HG03175 (cell line): ENCODE data around the gene ACVR1.
"Not testable (repeated sequence)": the region's sequence is repeated elsewhere in the genome, so short reads cannot be mapped to it uniquely, and the experiment has no call there.

Experiments used
- ATAC-seq: cut with Tn5 transposase; IDR thresholded peaks from one replicate; pipeline ENCODE4 v1.9.1; 2021; ENCODE audit warnings: mild to moderate bottlenecking, moderate library complexity; ENCODE audit not compliant: unreplicated experiment

Gene ACVR1

GRCh38 chr2:157764386-157764785 is 111.7 kb downstream of the ACVR1 start:
- ATAC-seq, result no peak

GRCh38 chr2:157761520-157761919 is 114.6 kb downstream of the ACVR1 start:
- ATAC-seq, result no peak

DNA sequence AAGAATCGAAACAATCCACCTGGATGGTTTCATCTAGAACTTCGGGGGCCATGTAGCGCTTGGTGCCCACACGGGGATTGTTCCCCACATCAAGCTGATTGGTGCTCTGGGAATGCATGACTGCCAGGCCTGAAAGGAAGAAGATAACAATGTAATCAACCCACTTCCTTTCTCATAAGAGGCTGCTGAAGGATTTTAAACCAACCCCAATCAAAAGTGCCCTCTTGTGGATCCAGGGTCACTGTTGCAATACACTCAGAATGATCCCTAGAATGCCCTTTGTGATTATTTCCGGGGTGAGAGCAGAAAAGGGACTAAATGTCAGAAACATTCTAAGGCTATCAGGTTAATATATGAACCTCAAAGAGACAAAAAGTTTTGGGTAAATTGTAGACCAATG is 115.2 kb downstream of the ACVR1 start:
- ATAC-seq, result no peak

GRCh38 chr2:157759855-157760254 is 116.3 kb downstream of the ACVR1 start:
- no peak for ATAC-seq

- ATAC-seq, result no peak
Measured at GRCh38 chr2:157758586-157758985, 117.5 kb downstream of the ACVR1 start.

GRCh38 chr2:157757500-157757899 is 118.6 kb downstream of the ACVR1 start:
- no peak for ATAC-seq

DNA sequence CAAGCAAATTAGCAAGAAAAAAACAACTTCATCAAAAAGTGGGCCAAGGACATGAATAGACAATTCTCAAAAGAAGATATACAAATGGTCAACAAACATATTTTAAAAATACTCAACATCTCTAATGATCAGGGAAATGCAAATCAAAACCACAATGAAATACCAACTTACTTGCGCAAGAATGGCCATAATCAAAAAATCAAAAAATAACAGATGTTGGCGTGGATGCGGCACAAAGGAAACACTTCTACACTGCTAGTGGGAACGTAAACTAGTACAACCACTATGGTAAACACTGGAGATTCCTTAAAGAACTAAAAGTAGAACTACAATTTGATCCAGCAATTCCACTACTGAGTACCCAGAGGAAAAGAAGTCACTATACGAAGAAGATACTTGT is 119.7 kb downstream of the ACVR1 start:
- not testable (repeated sequence) for ATAC-seq

GRCh38 chr2:157751462-157752058 is 124.6 kb downstream of the ACVR1 start:
- ATAC-seq, result peak; percentile 54

- ATAC-seq, result no peak
Measured at GRCh38 chr2:157749684-157750083, 126.4 kb downstream of the ACVR1 start.

GRCh38 chr2:157748371-157749142 is 127.6 kb downstream of the ACVR1 start:
- ATAC-seq, result no peak

- ATAC-seq, result no peak
Measured at GRCh38 chr2:157747695-157748370, 128.3 kb downstream of the ACVR1 start.

- ATAC-seq, result no peak
Measured at GRCh38 chr2:157747280-157747679, 128.8 kb downstream of the ACVR1 start.

- no peak for ATAC-seq
Measured at GRCh38 chr2:157746234-157746950, 129.7 kb downstream of the ACVR1 start.

DNA sequence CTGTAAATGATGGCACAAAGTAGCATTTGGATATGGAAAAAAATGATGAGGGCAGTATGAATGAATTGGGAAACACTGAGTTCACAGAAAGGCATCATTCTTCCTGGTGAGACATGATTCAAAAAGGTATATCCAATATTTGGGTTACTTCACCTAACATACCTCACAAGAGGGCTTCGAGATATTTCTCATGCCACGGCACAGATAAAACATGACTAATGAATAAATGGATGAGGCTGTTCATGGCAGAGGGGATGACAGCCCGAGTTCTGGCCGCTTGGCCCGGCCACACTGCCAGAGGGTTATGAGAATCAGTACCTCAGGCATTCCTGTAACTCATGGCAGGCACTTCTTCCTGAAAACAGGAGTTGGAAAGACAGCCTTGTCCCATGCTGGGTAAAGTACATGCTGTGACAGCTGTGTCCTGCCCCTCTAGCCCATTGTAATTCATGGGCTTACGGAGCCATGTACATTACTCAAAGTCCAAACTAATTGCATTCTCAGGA is 131.5 kb downstream of the ACVR1 start:
- ATAC-seq, result no peak

GRCh38 chr2:157743051-157743450 is 133.1 kb downstream of the ACVR1 start:
- peak; percentile 83 for ATAC-seq

DNA sequence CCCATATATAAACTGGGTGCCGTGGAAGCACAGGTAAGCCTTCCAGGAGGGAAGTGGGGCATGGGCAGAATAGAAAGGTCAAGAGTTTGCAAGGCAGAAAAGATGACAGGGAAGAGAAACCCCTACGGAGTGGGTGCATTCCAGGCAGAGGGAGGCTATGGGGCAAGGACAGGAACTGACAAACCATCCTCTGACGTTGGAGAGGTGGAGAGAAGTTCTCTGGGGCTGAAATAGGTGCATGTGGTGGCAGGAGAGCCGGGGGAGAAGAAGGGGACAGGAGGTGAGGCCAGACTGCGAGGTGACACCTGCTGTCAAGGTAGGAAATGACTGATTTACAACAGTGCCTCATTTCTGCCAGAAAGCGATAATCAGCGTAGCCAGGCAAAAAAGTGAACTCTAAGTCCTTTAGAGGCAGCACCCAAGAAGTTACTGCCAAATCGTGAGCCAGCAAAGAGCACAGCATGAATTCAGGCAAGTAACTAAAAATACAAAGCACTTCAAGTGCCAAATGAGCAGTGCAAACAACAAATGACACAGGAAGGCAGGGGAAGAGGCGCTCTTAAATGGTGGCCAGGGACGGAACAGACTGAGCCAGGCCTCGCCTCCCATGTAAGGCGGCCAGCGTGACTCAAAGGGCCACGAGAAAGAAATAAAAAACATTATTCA is 134.2 kb downstream of the ACVR1 start:
- ATAC-seq, result no peak

- no peak for ATAC-seq
Measured at GRCh38 chr2:157737656-157738055, 138.5 kb downstream of the ACVR1 start.

GRCh38 chr2:157735532-157735931 is 140.6 kb downstream of the ACVR1 start:
- no peak for ATAC-seq

DNA sequence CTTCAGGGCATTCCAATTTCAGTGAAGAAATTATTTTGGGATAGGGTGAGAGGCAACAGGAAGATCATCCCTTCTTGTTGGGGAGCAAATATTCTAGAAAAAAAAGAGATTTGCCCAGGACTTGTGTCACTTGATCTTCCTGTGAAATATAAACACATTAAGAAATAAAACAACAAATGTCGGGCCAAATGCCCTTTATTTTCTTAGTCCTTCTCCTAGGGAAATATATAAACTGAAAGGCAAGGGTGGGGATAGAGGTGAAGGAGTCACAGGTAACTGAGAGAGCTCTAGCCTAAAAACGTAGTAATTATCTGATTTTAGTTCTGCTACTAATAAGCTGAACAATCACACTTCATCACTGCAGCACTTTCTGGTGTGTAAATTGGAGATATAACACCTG is 142.9 kb downstream of the ACVR1 start:
- no peak for ATAC-seq

- ATAC-seq, result no peak
Measured at GRCh38 chr2:157732596-157732995, 143.5 kb downstream of the ACVR1 start.

GRCh38 chr2:157727693-157728092 is 148.4 kb downstream of the ACVR1 start:
- no peak for ATAC-seq
